GDM1 (cell line): ENCODE results near the gene TPD52L1.

ENCODE experiments used
- DNase-seq: peaks from one replicate; lab custom pipeline; 2025; lab: John Stamatoyannopoulos, UW

The TPD52L1 gene

DNA sequence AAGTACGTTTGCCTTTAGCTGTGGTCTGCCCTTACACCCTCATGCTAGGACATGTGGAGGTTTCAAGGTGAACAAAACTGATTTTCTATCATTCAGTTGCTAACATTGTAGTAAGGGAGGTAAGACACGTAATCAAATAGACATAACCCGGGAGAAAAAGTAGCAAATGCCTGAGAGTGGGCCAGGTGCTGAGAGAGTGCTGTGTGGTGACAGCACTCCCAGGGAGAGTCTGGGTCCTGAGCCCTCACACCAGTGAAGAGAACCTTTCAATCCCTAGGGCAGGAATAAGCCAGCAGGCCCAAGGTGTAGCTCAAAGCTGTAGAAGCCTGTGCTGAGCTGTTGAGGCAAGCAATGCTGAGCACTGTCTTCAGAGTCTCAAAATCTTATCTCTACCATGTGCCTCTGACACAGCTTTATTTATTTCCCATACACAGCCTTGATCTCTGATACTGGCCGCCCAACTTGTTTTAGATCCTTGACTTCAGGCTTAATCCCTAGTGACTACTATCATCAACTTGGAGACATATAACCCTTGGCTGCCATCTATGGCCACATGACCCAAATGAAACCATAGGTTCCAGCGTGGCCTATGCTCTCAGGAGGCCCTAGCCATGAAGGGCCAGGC lies 55.2 kb downstream of the TPD52L1 start:
- DNase-seq = no peak

DNA sequence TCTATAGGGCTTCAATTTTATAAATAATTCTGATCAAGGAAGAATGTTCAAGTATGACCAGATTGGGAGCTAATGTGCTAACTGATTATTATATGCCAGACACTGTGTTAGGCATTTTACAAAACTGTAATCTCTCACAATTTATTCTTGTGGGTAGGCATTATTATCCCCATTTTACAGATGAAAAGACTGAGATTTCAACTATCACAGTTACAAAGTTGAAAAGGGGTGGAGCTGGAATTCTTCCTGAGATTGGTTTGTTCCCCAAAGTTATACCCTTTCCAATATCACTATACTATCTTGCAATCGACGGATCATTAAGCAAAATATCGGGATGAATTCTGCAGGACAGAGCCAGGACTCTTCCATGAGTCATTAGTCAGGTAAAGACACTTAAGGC lies 57.1 kb downstream of the TPD52L1 start:
- no peak for DNase-seq

DNA sequence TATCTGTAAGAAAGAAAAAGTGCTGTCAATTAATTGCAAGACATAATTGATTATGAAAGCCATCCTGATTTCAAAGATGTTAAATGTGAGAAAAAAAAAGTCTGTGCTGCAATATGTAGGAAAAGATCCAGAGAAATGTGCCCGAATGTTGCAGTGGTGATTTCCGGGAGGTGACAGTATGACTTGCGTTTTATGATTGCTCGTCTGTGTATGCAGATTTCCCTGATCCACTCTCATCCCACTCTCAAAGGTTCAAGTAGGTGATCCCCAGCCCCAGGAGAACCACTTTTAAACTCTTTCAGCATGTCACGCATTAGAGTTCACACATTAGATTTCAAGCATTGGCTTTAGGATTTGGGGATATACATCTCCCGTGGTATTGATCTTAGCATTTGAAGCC lies 57.8 kb downstream of the TPD52L1 start:
- no peak for DNase-seq

DNA sequence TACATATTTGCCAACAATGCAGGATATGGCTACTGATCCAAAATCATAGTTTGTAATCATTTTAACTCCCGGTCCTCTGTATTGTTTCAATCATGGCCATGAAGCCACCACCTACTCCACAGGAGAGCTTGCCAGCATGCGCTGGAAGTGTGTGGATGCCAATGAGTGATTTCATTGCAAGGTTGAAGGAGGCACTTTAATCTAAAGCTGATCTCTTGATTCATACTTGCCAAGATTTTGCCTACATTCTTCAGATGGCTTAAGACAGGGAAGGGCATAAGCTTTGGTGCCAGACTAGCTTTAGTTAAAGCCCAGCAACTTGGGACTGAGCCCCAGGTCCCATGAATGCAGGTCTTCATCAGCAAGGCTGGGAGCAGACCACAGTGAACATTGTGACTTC lies 58.8 kb downstream of the TPD52L1 start:
- no peak for DNase-seq

DNA sequence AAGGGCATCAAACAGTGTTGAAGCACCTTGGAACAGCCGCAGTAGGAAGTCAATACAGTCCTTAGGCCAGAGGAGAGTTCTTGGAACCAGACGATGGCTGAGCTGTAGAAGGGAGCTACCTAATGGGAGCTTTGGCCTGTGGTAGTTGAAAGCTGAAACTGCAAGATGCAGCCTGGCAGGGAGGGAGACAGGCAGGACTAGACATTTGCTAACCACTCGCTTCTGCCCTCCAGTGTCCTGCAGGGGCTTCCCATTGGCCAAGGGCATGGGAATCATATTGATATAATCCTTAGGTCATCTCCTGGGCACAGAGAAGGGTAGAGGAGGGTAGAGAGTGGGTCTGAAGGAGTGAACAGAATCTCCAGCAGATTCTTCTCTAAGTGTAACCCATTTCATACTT lies 60.4 kb downstream of the TPD52L1 start:
- DNase-seq = no peak

DNA sequence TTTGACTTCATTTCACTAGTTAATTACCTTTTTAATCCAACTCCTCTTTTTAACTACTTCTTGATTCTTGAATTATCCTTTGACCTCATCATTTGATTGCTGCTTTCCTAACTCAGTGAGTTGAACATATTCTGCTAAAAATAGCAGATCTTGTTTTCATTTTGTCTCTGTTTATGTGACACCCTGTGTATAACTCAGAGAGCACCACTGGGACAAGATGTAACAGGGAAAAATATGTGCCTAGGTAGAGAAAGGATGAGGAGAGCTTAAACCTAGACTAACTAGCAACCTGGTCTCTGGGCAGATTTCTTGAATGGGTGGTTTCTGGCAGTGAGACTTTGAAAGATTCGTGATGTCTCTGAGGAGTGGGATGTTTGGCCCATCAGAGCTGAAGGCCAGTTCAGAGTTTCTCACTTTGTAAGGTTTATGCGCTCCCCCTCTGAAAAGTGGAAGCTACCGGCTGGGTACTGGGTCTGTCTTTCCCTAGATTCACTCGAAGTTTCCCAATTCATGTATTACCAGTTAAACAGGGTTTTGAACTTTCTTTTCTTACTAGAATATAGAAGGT lies 61.8 kb downstream of the TPD52L1 start:
- DNase-seq = no peak

DNA sequence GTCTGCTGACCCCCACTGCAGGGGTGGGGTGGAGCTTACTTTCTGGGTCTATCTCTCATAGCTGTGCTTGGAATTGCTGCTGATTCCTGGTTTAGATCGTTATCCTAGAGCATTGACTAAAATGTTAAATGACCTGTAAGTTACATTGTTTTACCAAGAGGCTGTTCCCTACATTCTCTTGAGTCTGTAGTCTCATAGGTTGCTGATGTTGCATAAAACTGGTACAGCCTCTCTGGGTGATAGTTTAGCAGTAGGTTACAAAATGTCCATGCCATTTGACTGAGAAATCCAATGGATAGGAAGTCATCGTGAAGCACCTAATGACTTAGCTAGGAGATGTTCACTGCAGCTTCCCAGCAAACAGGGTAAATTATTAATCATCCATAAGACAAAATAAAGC lies 62.4 kb downstream of the TPD52L1 start:
- DNase-seq = no peak

DNA sequence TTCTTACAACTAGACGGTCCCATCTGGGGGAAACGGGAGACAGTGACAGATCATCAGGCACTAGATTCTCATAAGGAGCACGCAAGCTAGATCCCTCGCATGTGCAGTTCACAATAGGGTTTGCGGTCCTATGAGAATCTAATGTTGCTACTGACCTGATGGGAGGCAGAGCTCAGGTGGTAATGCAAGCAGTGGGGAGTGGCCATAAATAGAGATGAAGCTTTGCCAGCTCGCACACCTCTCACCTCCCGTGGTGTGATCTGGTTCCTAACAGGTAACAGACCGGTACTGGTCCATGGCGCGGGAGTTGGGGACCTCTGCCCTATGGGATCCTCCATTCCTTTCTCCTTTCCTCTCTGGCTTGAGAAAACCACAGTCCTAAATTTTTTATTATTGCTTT lies 63.8 kb downstream of the TPD52L1 start:
- DNase-seq = no peak

DNA sequence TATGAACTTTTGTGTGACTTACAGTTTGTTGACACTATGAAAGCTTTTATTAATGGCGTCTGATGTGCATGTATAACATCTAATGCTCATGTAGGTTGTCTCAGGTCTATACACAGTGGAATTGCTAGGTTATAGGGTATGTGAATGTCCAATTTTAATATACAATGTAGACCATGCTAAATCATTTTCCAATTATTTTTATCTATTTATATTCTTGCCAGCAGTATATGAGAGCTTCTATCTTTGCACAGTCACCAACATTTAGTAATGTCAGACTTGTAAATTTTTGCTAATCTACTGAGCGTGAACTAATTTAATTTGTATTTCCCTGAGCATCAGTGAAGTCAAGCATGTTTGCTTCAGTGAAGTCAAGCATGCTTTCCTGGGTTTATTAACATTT lies 64.4 kb downstream of the TPD52L1 start:
- DNase-seq = no peak

DNA sequence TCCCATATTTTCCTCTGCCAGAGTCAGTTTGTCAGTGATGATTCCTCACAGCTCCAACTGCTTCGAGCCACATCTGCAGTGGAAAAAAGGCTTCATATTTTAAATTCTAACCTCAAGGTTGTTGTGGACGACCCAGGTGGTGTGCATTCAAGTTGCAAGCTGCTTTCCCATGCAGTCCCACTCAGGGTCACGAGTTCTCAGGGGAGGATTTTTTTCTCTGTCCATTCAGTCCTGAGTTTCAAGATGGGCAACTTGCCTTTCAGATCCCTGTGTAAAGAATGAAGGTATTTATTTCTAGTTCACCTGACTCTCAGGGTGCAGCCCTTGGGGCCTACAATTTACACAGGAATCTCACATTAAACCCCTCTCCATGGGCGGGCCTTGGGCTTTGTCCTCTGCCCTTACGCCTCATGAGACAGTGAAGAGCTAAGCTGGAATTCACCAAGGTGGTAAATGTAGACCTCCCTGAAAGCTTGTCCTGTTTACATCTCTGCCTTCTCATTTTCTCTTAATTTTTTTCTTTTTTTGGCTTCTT lies 65.9 kb downstream of the TPD52L1 start:
- no peak for DNase-seq

DNA sequence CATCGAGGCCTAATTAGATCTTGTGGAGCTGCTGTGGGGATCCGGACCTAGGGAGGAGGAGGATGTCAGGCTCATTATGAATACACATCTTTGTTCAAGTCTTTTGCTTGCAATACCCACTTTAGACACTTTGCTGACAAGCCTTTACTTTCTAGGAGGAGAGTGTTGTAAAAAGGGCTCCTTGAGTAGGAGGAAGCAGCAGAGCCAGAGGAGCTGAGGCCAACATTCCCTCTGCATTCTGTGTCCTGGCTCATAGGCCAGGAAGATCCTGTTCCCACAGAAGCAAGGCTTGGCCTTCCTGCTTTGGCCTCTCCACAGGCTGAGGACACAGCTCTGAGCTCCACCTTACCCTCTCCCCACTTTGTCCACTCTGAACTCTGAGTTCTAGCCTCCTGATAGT lies 67.1 kb downstream of the TPD52L1 start:
- DNase-seq = no peak

DNA sequence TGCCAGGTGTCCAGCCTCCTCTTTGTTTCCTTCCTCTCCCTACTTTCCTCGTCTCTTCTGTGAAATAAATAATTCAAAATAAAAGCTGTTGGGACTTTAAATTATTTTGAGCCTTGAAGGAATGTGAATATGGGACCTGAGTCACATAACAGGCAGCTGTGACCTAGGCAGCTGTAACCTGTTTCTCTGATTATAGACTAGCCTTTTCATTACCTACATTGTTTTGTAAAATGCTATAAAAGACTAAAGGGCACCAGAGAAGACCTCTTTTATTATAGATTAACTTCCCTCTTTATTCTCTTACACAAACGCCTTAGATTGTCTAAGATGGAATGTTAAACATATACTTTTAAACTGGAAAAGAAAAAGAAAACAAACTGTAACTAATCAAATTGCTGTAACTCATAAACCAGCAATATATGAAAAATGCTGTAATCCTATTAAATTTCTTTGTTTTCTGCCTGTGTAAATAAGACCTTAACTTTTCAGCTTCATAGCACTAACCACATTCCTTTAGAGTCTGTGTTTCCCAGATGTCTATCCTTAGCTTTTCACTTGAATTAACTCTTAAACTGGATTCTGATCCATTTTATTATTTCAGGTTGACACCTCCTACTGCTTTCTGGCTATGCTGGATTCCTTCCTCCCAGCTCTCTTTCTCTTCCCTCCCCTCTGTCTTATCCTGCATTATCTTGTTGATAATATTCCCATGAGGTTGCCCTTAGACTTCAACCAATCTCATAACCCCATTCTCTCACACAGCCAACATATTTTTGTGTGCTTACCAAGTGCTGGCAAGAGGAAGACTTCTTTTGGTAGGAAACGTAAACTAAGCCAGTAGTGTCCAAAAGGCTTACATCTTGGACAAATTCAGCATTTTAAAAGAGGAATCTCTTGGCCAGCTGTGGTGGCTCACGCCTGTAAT lies 69.2 kb downstream of the TPD52L1 start:
- DNase-seq = no peak

DNA sequence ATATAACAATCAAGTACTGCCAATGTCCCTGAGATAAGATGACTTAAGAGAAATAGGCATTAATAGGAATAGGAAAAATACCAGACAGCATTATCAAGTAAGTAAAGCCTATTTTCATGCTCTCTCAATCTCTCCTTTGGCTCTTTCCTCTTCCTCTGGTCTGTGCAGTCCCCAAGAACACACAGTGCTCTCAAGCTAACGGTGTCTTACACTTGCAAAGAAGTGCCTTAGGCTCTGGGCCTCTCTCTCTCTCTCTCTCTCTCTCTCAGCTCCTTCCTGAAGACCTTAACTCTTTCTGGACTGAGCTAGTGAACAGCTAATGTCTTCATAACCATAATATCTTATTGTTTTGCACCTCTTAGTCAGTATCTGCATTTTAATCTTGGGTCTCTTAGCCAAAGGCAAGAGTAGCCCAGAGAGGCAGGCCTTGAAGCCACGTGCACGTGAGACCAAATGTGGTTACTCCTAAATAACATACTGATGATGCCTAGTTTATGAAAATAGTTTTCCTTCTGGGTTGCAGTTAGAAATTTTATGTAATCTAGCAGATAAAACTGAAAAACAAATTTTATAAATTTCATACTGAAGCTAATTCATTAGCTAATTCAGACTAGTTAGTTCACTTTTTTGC lies 70.8 kb downstream of the TPD52L1 start:
- DNase-seq = no peak

DNA sequence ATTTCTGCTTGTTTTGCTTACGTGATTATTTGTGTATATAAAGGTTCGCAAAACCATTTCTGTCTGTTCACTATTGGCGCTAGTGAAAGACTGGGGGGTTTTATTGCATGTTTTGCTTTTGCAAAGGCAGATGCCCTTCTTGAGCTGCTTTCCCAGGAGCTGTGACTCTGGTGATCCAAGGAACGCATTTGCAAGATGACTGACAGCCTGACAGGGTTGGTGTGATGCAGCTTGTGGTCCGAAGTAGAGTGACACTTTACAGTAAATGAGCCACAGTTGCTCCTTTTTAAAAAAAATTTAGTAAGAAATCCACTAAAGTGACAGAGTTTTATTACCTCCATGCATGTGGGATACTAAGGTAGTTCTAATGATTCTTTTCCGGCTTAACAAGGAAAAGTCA lies 73.7 kb downstream of the TPD52L1 start:
- no peak for DNase-seq

DNA sequence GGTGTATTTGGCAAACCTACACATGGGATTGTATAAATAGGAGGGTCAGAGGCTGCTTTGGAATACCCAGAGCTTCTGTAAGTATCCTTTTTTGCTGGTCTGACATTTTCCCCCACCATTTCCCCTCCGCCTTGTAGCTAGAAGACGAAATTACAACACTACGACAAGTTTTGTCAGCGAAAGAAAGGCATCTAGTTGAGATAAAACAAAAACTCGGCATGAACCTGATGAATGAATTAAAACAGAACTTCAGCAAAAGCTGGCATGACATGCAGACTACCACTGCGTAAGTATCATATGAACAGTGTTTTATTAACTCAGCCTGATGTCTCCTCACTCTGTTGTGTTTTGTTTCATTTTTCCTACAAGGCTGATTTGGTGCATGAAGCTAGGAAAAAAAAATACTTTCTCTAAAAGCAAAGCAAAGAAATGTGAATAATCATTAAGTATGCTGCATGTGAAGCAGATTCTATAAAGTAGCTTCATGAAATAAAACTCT lies 75.5 kb downstream of the TPD52L1 start:
- no peak for DNase-seq

DNA sequence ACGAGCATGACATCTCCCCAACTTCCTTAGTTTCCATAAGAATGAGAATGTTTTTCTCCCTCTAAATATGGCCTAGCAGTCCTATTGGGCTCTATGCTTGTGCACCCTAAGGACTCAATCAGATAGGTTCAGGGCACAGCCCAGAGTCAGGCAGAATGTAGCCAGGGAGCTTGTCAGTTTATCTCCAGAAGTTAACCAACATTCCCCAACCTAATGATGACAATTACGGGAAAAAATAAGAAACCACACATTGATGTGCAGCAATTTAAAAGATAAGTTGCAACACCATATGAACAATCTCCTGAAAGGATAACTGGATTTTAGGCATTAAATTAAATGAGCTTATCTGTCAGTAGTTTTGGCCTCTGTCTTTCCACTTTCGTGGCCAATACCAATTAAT lies 77.1 kb downstream of the TPD52L1 start:
- no peak for DNase-seq

DNA sequence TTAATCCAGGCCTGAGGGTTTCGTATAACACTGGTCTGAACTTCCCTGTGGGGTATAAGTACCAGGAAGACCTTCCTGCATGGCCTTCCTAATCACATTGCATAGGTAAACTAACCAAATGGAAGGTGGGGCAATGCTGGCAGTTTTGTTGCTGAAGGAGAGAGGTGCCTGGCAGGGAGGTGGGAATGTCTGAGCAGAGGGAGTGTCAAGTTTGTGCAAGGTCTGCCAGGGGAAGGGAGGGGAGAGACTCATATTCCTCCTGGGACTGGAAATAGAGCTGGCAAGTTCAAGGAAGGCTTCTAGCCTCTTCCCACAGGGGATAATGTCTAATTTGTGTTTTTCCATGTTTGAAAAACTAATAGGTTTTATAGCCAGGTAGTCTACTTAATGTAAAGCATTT lies 77.6 kb downstream of the TPD52L1 start:
- DNase-seq = no peak

DNA sequence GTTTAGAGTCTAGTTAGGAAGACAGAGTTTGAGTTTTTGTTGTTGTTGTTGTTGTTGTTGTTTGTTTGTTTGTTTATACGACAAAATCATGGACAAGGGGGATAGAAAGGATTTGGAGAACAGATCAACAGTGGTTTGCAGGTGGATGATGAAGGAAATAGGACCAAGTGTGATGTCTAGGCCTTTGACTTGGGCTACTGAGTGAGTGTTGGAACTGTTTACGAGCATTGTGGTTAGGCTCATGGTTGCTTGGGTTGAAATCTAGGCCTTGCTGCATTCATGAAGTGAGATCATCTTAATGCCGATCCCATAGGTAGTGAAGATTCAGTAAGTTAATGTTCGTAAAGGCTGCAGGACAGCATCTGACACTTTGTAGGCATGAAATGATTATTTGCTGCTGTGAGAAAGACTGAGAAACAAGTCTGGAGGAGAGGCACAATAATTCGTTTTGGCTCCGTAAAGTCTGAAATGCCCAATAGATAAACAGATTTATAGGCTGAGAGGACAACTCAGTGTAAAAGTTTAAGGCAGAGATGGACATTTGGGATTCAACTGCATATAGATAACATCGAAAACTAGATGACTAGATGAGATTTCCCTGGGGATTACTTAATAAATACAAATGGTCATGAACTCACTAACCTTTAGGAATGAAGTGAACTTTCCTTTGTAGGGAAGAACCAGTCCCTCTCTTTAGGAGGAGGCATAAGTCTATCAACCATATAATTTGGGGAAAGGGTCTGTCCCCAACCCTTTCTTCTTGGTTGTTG lies 78.2 kb downstream of the TPD52L1 start:
- no peak for DNase-seq

DNA sequence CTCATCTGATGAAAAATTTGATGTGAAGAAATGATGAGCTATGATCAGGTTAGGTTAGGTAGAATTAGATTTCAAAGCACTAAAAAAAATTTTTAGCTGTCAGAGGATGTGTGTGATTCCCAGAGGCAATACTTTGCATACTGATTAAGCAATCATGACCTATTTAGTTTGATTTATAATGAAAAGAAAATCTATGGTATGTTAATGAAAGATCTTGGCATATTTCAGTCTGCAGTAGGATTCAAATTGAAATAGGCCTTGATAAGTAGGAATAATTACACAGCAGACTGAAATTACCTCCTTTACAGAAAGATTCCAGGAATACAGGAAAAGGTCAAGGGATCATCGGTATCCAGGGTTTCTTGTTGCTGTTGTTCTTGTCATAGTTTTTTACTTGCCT lies 78.9 kb downstream of the TPD52L1 start:
- no peak for DNase-seq

DNA sequence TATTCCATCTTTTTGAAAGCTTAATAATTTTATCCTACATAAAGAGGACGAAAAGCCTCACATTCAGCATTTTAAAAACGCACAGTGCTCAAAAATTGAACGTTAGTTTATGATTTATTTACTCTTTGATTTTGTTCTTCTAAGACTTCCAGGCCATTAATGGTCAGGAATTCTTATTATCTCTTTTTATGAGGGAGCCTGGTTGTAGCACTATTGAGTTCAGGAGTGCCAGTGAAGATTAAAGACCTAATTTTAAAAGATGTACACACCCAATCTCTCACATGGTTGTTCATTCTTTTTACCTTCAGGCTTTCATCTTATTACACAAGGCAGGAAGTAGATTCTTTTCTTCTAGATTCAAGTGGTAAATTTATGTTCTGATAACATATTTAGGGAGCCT lies 79.6 kb downstream of the TPD52L1 start:
- DNase-seq = no peak

DNA sequence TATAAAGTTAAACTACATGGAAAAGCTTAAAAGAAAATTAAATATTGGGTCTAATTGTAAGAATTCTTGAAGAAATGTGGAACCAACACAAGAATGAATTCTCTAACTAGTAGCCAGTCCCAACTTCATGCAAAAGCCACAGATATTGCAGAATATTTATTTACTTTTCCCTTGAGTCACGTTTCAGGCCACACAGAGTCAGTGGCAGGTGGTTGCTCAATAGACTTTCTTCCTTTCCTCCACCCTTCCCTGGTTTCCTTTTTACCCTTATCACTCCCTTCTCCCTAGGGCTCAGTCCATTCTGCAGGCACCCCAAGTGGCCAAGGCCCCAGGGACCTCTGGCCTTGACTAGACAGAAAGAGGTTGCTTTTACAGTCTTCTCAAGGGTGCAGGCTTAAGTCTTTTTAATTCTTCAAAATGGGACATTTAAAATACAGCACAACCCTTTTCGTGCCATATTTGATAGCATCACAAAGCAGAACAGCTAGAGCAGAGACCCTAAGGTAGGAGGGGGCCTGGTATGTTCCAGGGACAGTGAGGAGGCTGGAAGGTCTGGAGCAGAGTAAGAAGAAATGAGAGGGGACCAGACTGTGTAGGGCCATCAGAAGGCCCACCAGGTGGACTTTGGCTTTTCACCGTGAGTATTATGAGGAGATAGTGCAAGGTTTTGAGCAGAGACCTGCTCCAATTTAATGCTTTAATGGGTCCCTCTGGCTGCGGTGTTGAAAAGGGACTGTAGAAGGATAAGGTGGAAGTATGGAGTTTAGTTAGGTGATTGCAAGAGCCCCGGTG lies 83.2 kb downstream of the TPD52L1 start:
- no peak for DNase-seq
